Left ventricle myocardium inferior (tissue), 1 donor: ENCODE data around the gene PRELID1. TPM values are rescaled to one million over a fixed set of nuclear protein-coding genes. Genes with fewer than 3 reads are reported as not detected.
"Not testable (repeated sequence)": the region's sequence is repeated elsewhere in the genome, so short reads cannot be mapped to it uniquely, and the experiment has no call there.

Experiments
- DNase-seq: peaks from one replicate; pipeline ENCODE4 v3.0.0-alpha.2; 2020
- H3K27ac ChIP-seq: fragments of 200-600 bp; replicated peaks from 2 replicates; pipeline ENCODE4 v1.8.0; 2021
- H3K27me3 ChIP-seq: fragments of 200-600 bp; 2 replicates; pipeline ENCODE4 v1.8.0; 2021; ENCODE audit warnings: low read depth
- H3K36me3 ChIP-seq: fragments of 200-600 bp; 2 replicates; pipeline ENCODE4 v1.8.0; 2021
- H3K4me1 ChIP-seq: fragments of 200-600 bp; 2 replicates; pipeline ENCODE4 v1.8.0; 2021
- H3K4me3 ChIP-seq: fragments of 200-600 bp; 2 replicates; pipeline ENCODE4 v1.8.0; 2021; ENCODE audit warnings: mild to moderate bottlenecking, moderate library complexity
- H3K9me3 ChIP-seq: fragments of 200-600 bp; replicated peaks from 2 replicates; pipeline ENCODE4 v1.8.0; 2021
- CTCF ChIP-seq: fragments of 200-600 bp; IDR thresholded peaks from 2 replicates; pipeline ENCODE4 v1.8.0; 2021; ENCODE audit warnings: antibody characterized with exemption, mild to moderate bottlenecking, borderline replicate concordance
- intact Hi-C: fragments of 100-400 bp; cut with micrococcal nuclease; formaldehyde crosslinking; loops from one replicate; pipeline ENCODE4 v1.11.0; 2022
- long read RNA-seq: library from polyadenylated mRNA; unstranded; transcript quantifications from one replicate; pipeline ENCODE4 v2.0.0, GENCODE V29; 2021
- total RNA-seq: library from RNA; stranded (reverse); fragmentation: NEBNext Ultra II Directional; extraction: Animal tissue kit (Norgen Biotek cat#: 25700); gene quantifications from one replicate; pipeline ENCODE4 v1.2.1, GENCODE V29; 2021
- donor health status: DM: no; HTN: yes; CAD: no; lungs with severe emphysema.

The PRELID1 gene
- 40.0 TPM for total RNA-seq
- long read RNA-seq, transcript PRELID1-201 (5 exons, 1,261 nt) = major isoform, 87 of 92 reads
- long read RNA-seq, partial matches to known transcripts = 2 of 92 reads
- long read RNA-seq, other reads (novel, unspliced or antisense) = 3 of 92 reads

GRCh38 chr5:177303121-177303924 is at the start of gene PRELID1, which contains the start of gene RAB24:
Gene PRELID1, plus strand, starts transcription at chr5:177303799. Its CDS starts 187 bp downstream, at chr5:177303986.
Gene RAB24, minus strand, starts transcription at chr5:177303719. Its CDS starts 431 bp downstream, at chr5:177303288.
- intact Hi-C loops = no loop called here
- TF ChIP-seq CTCF = peak; percentile 32
- H3K36me3 ChIP-seq = peaks cover 30% of the 10 kb centered on the region
- peak within 1 kb of the TSS; percentile 93 for H3K27ac ChIP-seq
- H3K27me3 ChIP-seq = no peaks in the 10 kb centered on the region
- H3K9me3 ChIP-seq = no peaks in the 10 kb centered on the region
- peaks cover 65% of the 10 kb centered on the region for H3K4me1 ChIP-seq
- peak; percentile 92 for DNase-seq
- peak within 1 kb of the TSS; percentile 97 for H3K4me3 ChIP-seq

- H3K27me3 ChIP-seq = no peaks in the 10 kb centered on the region
- H3K4me1 ChIP-seq = peaks cover 4% of the 10 kb centered on the region
- no peaks in the 10 kb centered on the region for H3K9me3 ChIP-seq
- no peak for DNase-seq
- H3K27ac ChIP-seq = no peak overlapping the region
- H3K4me3 ChIP-seq = no peak overlapping the region
- no peak for TF ChIP-seq CTCF
- intact Hi-C loops = no loop called here
- peaks cover 87% of the 10 kb centered on the region for H3K36me3 ChIP-seq
These were observed 47.3 kb upstream of the PRELID1 start for GRCh38 chr5:177256296-177256695.

- H3K4me1 ChIP-seq, H3K4me3 ChIP-seq, DNase-seq, H3K27ac ChIP-seq, H3K9me3 ChIP-seq, intact Hi-C loops, H3K27me3 ChIP-seq: not testable (repeated sequence)
- H3K36me3 ChIP-seq = peaks cover 88% of the 10 kb centered on the region
These were observed 44.9 kb upstream of the PRELID1 start for GRCh38 chr5:177258711-177259110.

GRCh38 chr5:177260961-177261360 is 42.6 kb upstream of the PRELID1 start:
- no peak for TF ChIP-seq CTCF
- H3K4me1 ChIP-seq = no peaks in the 10 kb centered on the region
- no peak overlapping the region for H3K4me3 ChIP-seq
- H3K36me3 ChIP-seq = peaks cover 80% of the 10 kb centered on the region
- intact Hi-C loops = no loop called here
- no peak overlapping the region for H3K27ac ChIP-seq
- H3K27me3 ChIP-seq = no peaks in the 10 kb centered on the region
- H3K9me3 ChIP-seq = no peaks in the 10 kb centered on the region
- no peak for DNase-seq

- TF ChIP-seq CTCF = no peak
- intact Hi-C loops = no loop called here
- Histone ChIP-seq H3K27ac (no peak overlapping the region), H3K4me3 (no peak overlapping the region), H3K4me1 (no peaks in the 10 kb centered on the region), H3K9me3 (no peaks in the 10 kb centered on the region), H3K36me3 (peaks cover 80% of the 10 kb centered on the region), H3K27me3 (no peaks in the 10 kb centered on the region)
- DNase-seq = no peak
These were observed 42.1 kb upstream of the PRELID1 start for GRCh38 chr5:177261510-177261909.

GRCh38 chr5:177264178-177264577 is 39.4 kb upstream of the PRELID1 start:
- TF ChIP-seq CTCF = no peak
- no peak overlapping the region for H3K4me3 ChIP-seq
- H3K27me3 ChIP-seq = no peaks in the 10 kb centered on the region
- no peak for DNase-seq
- H3K4me1 ChIP-seq = no peaks in the 10 kb centered on the region
- no peaks in the 10 kb centered on the region for H3K9me3 ChIP-seq
- no peak overlapping the region for H3K27ac ChIP-seq
- intact Hi-C loops = no loop called here
- H3K36me3 ChIP-seq = peaks cover 79% of the 10 kb centered on the region
